OCI-LY7 (cell line): Measurements from ENCODE around the gene HLA-DMB. TPM values are rescaled to one million over a fixed set of nuclear protein-coding genes. Genes with fewer than 3 reads are reported as not detected.

Source experiments
- BruUV-seq: library from RNA; stranded (reverse); fragments of 400-500 nt; replicated peaks from 2 replicates; lab custom pipeline; 2021; lab: Mats Ljungman, UMichigan
- CTCF ChIA-PET: fragments of 300-600 bp; sonication (Branson Sonifier 250); formaldehyde crosslinking; loops from one replicate; lab custom pipeline; 2022; ENCODE audit warnings: antibody characterized with exemption; ENCODE audit not compliant: unreplicated experiment; lab: Charles Lee
- POLR2A ChIA-PET: fragments of 300-600 bp; sonication (Branson Sonifier 250); formaldehyde crosslinking; loops from one replicate; lab custom pipeline; 2022; ENCODE audit warnings: antibody characterized with exemption; lab: Charles Lee
- DNase-seq: peaks from one replicate; pipeline ENCODE4 v3.0.0-alpha.2; 2015; ENCODE audit warnings: low spot score
- H2AFZ ChIP-seq: fragments of 200-600 bp; sonication (generic), shearing (Covaris generic); 2 replicates; pipeline ENCODE4 v1.6.1; 2014; ENCODE audit warnings: mild to moderate bottlenecking, antibody characterized with exemption, low read length, moderate library complexity
- H3K27ac ChIP-seq: fragments of 200-600 bp; sonication (generic); 2 replicates; pipeline ENCODE4 v1.5.1; 2014; ENCODE audit warnings: mixed run types, low read depth, mild to moderate bottlenecking, moderate library complexity, low read length, inconsistent platforms; ENCODE audit not compliant: poor library complexity, severe bottlenecking
- H3K36me3 ChIP-seq: fragments of 200-600 bp; sonication (generic); 2 replicates; pipeline ENCODE4 v1.6.1; 2014; ENCODE audit warnings: mild to moderate bottlenecking, antibody characterized with exemption, low read length, moderate library complexity, mixed read lengths; ENCODE audit not compliant: insufficient read depth
- H3K4me1 ChIP-seq: fragments of 200-600 bp; sonication (generic); 2 replicates; pipeline ENCODE4 v1.5.1; 2014; ENCODE audit warnings: mild to moderate bottlenecking, low read length; ENCODE audit not compliant: insufficient read depth, poor library complexity, severe bottlenecking
- H3K4me2 ChIP-seq: fragments of 200-600 bp; sonication (generic); 2 replicates; pipeline ENCODE4 v1.6.1; 2014; ENCODE audit warnings: mild to moderate bottlenecking, low read length
- H3K4me3 ChIP-seq: fragments of 200-600 bp; sonication (generic); 2 replicates; pipeline ENCODE4 v1.5.1; 2014; ENCODE audit warnings: mild to moderate bottlenecking, low read depth, low read length; ENCODE audit not compliant: poor library complexity, severe bottlenecking
- H3K79me2 ChIP-seq: fragments of 200-600 bp; sonication (generic); 2 replicates; pipeline ENCODE4 v1.6.1; 2016; ENCODE audit warnings: low read depth, mild to moderate bottlenecking, low read length, moderate library complexity, mixed read lengths; ENCODE audit not compliant: insufficient read depth
- H3K9me2 ChIP-seq: fragments of 200-600 bp; sonication (generic); 2 replicates; pipeline ENCODE4 v1.6.1; 2016; ENCODE audit warnings: mild to moderate bottlenecking, low read length, mixed read lengths; ENCODE audit not compliant: insufficient read depth
- H3K9me3 ChIP-seq: fragments of 200-600 bp; sonication (generic); 2 replicates; pipeline ENCODE4 v1.6.1; 2014; ENCODE audit warnings: mild to moderate bottlenecking, mixed run types, low read length, mixed read lengths
- H4K20me1 ChIP-seq: fragments of 200-600 bp; sonication (generic); 2 replicates; pipeline ENCODE4 v1.6.1; 2014; ENCODE audit warnings: mild to moderate bottlenecking, antibody characterized with exemption, low read length, moderate library complexity, mixed read lengths; ENCODE audit not compliant: insufficient read depth
- EZH2phosphoT487 ChIP-seq: fragments of 200-600 bp; sonication (generic); IDR thresholded peaks from 2 replicates; pipeline ENCODE4 v1.6.1; 2018; ENCODE audit warnings: low read depth, borderline replicate concordance, mild to moderate bottlenecking, mixed run types, antibody characterized with exemption, low read length, moderate library complexity, mixed read lengths
- intact Hi-C: fragments of 100-400 bp; cut with micrococcal nuclease; formaldehyde crosslinking; loops from one replicate; pipeline ENCODE4 v1.10.0; 2022; ENCODE audit not compliant: unreplicated experiment
- total RNA-seq, 2 experiments: library from RNA; depleted of rRNA in 1 of 2; stranded (reverse); fragments of >200 nt in 1 of 2; shearing (Covaris generic) in 1 of 2; gene quantifications; 2 replicates each; pipeline ENCODE4 v1.2.3, GENCODE V29; 2014 to 2022
- TF ChIP-seq, protein P1 (sequence below): fragments of 200-600 bp; sonication (generic); conservative IDR thresholded peaks from 2 replicates; pipeline ENCODE4 v1.5.1; 2014; ENCODE audit warnings: mild to moderate bottlenecking, antibody characterized with exemption, low read length, moderate library complexity, mixed read lengths

The HLA-DMB gene
- total RNA-seq, 2 experiments from 2014 or later = 78.5 to 85.1 TPM

DNA sequence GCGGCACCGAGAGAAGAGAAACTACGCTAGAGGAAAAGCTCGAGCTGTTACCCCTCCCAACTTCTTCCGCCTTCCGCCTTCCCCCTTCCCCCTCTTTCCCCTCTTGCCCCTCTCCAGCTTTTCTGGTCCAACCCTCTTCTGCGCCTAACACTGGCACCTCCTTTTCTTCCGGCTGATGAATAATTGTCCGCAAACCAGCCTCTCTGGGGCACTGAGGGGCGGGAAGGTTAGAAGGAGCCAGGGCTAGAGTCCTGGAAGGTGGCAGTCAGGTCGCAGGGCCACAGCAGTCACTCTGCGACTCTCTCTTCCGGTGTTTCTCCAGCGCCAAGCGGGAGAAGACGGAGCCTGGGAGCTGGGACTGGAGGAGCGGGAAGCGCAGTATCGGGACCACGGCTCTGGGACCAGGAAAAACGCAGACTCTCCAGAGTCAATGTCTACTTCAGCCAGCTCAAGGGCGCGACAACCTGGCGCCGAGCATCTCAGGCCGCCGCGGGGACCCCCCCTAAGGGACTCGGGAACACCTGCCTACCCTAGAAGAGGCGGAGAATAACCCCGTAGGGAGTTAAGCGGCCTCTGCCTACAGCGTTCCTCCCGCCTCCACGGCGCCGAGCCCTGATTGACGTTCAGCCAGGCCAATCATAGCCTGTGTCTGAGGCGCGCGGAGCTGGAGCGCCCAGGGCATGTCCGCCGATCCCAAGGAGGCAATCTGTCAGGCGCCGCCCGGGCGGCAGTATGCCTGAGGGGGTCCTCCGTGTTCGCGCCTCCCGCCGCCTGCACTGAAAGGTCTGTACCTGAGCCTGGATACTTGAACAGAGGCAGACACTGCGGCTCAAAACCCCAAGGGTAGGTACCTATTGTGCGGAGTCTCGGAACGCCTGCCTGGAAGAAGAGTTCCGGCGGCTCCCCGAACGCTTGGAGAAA is 46.5 kb downstream of the HLA-DMB start:
- intact Hi-C loops = loop anchor here (1.0 to 2.0 kb wide), 2 partner anchors 26 to 50 kb away; no protein-coding TSS in a partner anchor
- BruUV-seq = no TSS peak
- peak overlapping the region; percentile 79 for H3K27ac ChIP-seq
- H3K9me3 ChIP-seq = no peaks in the 10 kb centered on the region
- H3K36me3 ChIP-seq = peaks cover 17% of the 10 kb centered on the region
- ChIA-PET CTCF (interaction anchor here (0.8 kb wide), 1 partner anchor 57 kb away, joined by 3 read pairs; no protein-coding TSS in a partner anchor), POLR2A (interaction anchor here (0.5 to 2.6 kb wide), 18 partner anchors 14 to 95 kb away, joined by 3 to 19 read pairs (median 4); partner anchors contain the start of gene HLA-DMA)
- peaks cover 57% of the 10 kb centered on the region for H3K4me1 ChIP-seq
- DNase-seq = peak; percentile 97
- TF ChIP-seq, protein P1, sequence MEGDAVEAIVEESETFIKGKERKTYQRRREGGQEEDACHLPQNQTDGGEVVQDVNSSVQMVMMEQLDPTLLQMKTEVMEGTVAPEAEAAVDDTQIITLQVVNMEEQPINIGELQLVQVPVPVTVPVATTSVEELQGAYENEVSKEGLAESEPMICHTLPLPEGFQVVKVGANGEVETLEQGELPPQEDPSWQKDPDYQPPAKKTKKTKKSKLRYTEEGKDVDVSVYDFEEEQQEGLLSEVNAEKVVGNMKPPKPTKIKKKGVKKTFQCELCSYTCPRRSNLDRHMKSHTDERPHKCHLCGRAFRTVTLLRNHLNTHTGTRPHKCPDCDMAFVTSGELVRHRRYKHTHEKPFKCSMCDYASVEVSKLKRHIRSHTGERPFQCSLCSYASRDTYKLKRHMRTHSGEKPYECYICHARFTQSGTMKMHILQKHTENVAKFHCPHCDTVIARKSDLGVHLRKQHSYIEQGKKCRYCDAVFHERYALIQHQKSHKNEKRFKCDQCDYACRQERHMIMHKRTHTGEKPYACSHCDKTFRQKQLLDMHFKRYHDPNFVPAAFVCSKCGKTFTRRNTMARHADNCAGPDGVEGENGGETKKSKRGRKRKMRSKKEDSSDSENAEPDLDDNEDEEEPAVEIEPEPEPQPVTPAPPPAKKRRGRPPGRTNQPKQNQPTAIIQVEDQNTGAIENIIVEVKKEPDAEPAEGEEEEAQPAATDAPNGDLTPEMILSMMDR = no peak
- no peak for TF ChIP-seq EZH2phosphoT487
- H3K79me2 ChIP-seq = peaks cover 63% of the 10 kb centered on the region
- H2AFZ ChIP-seq = peak overlapping the region; percentile 80
- H3K4me3 ChIP-seq = peak overlapping the region; percentile 97
- peak overlapping the region; percentile 99 for H3K4me2 ChIP-seq
- no peaks in the 10 kb centered on the region for H3K9me2 ChIP-seq
- H4K20me1 ChIP-seq = no peaks in the 10 kb centered on the region

DNA sequence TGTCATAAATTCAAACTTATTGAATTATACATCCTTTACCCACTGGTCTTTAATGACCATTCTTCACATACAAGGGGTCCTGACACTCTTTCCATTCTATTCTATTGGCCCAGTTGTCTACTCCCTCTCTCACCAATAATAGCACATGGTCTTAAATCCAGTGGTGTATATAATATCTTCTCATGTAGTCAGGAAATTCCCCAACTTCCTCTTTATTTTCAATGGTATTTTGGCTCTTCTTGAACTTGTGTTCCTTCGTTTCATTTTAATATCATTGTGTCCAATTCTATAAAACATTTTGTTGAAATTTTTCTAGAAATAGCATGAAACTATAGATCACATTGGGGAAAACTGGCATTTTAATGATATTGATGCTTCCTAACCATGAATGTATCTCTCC is 50.0 kb downstream of the HLA-DMB start:
- ChIA-PET CTCF (no interaction called here), POLR2A (interaction anchor here (1.0 kb wide), 1 partner anchor 81 kb away, joined by 5 read pairs; no protein-coding TSS in a partner anchor)

More for the DNA sequence above, 50.0 kb downstream of the HLA-DMB start:
- no peak for TF ChIP-seq EZH2phosphoT487
- TF ChIP-seq, protein P1 = no peak
- intact Hi-C loops = no loop called here
- no peak overlapping the region for H3K27ac ChIP-seq
- H3K36me3 ChIP-seq = no peaks in the 10 kb centered on the region; the same call in 1 of the 2 replicates
- H3K4me2 ChIP-seq = peak overlapping the region; percentile 18
- peaks cover 28% of the 10 kb centered on the region for H3K79me2 ChIP-seq
- peak overlapping the region; percentile 10 for H3K4me3 ChIP-seq
- no peaks in the 10 kb centered on the region for H3K9me3 ChIP-seq
- H3K9me2 ChIP-seq = no peaks in the 10 kb centered on the region
- no peaks in the 10 kb centered on the region for H4K20me1 ChIP-seq
- no peak for DNase-seq
- no TSS peak for BruUV-seq
- H3K4me1 ChIP-seq = peaks cover 38% of the 10 kb centered on the region
- H2AFZ ChIP-seq = no peak overlapping the region
